Endodermal cell (in vitro differentiated cells): ENCODE measurements around the gene HDAC4. TPM values are rescaled to one million over a fixed set of nuclear protein-coding genes. Genes with fewer than 3 reads are reported as not detected.

ENCODE experiments used
- DNase-seq: peaks from one replicate; pipeline ENCODE4 v3.0.0-alpha.2; 2017
- H3K27ac ChIP-seq: 2 replicates; pipeline ENCODE4 v1.5.1; 2013; ENCODE audit warnings: mild to moderate bottlenecking, low read depth, low read length, moderate library complexity
- H3K27me3 ChIP-seq: 2 replicates; pipeline ENCODE4 v1.6.1; 2013; ENCODE audit warnings: mild to moderate bottlenecking, low read length, moderate library complexity; ENCODE audit not compliant: insufficient read depth, control insufficient read depth, poor library complexity, severe bottlenecking
- H3K36me3 ChIP-seq: 2 replicates; pipeline ENCODE4 v1.7.0; 2013; ENCODE audit warnings: mild to moderate bottlenecking, low read length, moderate library complexity; ENCODE audit not compliant: control insufficient read depth, insufficient read depth
- H3K4me1 ChIP-seq: one replicate; pipeline ENCODE4 v1.7.0; 2013; ENCODE audit warnings: low read length; ENCODE audit not compliant: control insufficient read depth, insufficient read depth
- H3K4me3 ChIP-seq: 2 replicates; pipeline ENCODE4 v1.5.1; 2013; ENCODE audit warnings: mild to moderate bottlenecking, low read length, moderate library complexity
- H3K9ac ChIP-seq: 2 replicates; pipeline ENCODE4 v1.6.1; 2013; ENCODE audit warnings: mild to moderate bottlenecking, low read length, moderate library complexity; ENCODE audit not compliant: poor library complexity, severe bottlenecking; ENCODE audit errors: extremely low read depth
- H3K9me3 ChIP-seq: 2 replicates; pipeline ENCODE4 v1.6.1; 2013; ENCODE audit warnings: mild to moderate bottlenecking, low read length, moderate library complexity; ENCODE audit not compliant: control insufficient read depth
- H3K27ac Mint-ChIP-seq: 2 replicates; pipeline ENCODE4 v1.8.0; 2020; ENCODE audit warnings: mixed read lengths
- H3K27me3 Mint-ChIP-seq: 2 replicates; pipeline ENCODE4 v1.8.0; 2021; ENCODE audit warnings: mild to moderate bottlenecking, mixed read lengths; ENCODE audit not compliant: insufficient read depth
- H3K36me3 Mint-ChIP-seq: 2 replicates; pipeline ENCODE4 v1.8.0; 2020; ENCODE audit warnings: low read depth, mixed read lengths
- H3K4me1 Mint-ChIP-seq: 2 replicates; pipeline ENCODE4 v1.8.0; 2020; ENCODE audit warnings: mixed read lengths
- H3K4me3 Mint-ChIP-seq: 2 replicates; pipeline ENCODE4 v1.8.0; 2020; ENCODE audit warnings: mild to moderate bottlenecking, moderate library complexity, mixed read lengths
- H3K9me3 Mint-ChIP-seq: 2 replicates; pipeline ENCODE4 v1.8.0; 2020; ENCODE audit warnings: mild to moderate bottlenecking, mixed read lengths
- WGBS, 2 experiments: methylation state at CpG; one replicate each; pipeline versions ENCODE4 v1.1.5 to v1.1.7; 2013; ENCODE audit warnings: missing lambda C conversion rate in 2 of 2, mixed read lengths in 1 of 2; ENCODE audit not compliant: insufficient coverage in 1 of 2, insufficient read length in 1 of 2; 5-methylcytosine and 5-hydroxymethylcytosine counted together
- total RNA-seq, 2 donors: library from RNA; stranded (reverse); fragmentation: NEBNext Ultra II Directional in 1 of 2; extraction: Animal tissue kit (Norgen Biotek cat#: 25700) in 1 of 2; gene quantifications; 2 replicates in 1 of 2; 3 replicates in 1 of 2; pipeline ENCODE4 v1.2.1, GENCODE V29; 2021
- TF ChIP-seq, protein P1 (sequence below): fragments of 200-600 bp; sonication (generic); conservative IDR thresholded peaks from 2 replicates; pipeline ENCODE4 v1.5.0; 2021; ENCODE audit warnings: antibody characterized with exemption, mild to moderate bottlenecking

The HDAC4 gene
- total RNA-seq, 2 donors from 2014 or later, result 45.7 to 51.2 TPM

GRCh38 chr2:239037559-239037910 is 363.3 kb downstream of the HDAC4 start:
- no peaks in the 10 kb centered on the region for H3K27me3 ChIP-seq
- no peaks in the 10 kb centered on the region for H3K9me3 Mint-ChIP-seq
- H3K27ac ChIP-seq, result no peak overlapping the region
- WGBS, 2 experiments, result 89 to 91% methylated on average over 16 of the region's 16 CpGs
- DNase-seq, result no peak
- H3K27me3 Mint-ChIP-seq, result no peaks in the 10 kb centered on the region
- H3K27ac Mint-ChIP-seq, result no peak overlapping the region
- H3K4me3 Mint-ChIP-seq, result no peak overlapping the region
- no peak overlapping the region for H3K4me3 ChIP-seq
- no peaks in the 10 kb centered on the region for H3K36me3 Mint-ChIP-seq
- no peaks in the 10 kb centered on the region for H3K4me1 Mint-ChIP-seq
- H3K36me3 ChIP-seq, result no peaks in the 10 kb centered on the region
- no peaks in the 10 kb centered on the region for H3K4me1 ChIP-seq
- no peak overlapping the region for H3K9ac ChIP-seq
- TF ChIP-seq, protein P1, sequence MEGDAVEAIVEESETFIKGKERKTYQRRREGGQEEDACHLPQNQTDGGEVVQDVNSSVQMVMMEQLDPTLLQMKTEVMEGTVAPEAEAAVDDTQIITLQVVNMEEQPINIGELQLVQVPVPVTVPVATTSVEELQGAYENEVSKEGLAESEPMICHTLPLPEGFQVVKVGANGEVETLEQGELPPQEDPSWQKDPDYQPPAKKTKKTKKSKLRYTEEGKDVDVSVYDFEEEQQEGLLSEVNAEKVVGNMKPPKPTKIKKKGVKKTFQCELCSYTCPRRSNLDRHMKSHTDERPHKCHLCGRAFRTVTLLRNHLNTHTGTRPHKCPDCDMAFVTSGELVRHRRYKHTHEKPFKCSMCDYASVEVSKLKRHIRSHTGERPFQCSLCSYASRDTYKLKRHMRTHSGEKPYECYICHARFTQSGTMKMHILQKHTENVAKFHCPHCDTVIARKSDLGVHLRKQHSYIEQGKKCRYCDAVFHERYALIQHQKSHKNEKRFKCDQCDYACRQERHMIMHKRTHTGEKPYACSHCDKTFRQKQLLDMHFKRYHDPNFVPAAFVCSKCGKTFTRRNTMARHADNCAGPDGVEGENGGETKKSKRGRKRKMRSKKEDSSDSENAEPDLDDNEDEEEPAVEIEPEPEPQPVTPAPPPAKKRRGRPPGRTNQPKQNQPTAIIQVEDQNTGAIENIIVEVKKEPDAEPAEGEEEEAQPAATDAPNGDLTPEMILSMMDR, result no peak
- no peaks in the 10 kb centered on the region for H3K9me3 ChIP-seq

GRCh38 chr2:239036819-239037558 is 363.8 kb downstream of the HDAC4 start:
- no peaks in the 10 kb centered on the region for H3K4me1 Mint-ChIP-seq
- Histone ChIP-seq H3K27ac (no peak overlapping the region), H3K36me3 (no peaks in the 10 kb centered on the region), H3K4me1 (no peaks in the 10 kb centered on the region), H3K4me3 (no peak overlapping the region), H3K27me3 (no peaks in the 10 kb centered on the region), H3K9ac (no peak overlapping the region), H3K9me3 (no peaks in the 10 kb centered on the region)
- no peak overlapping the region for H3K4me3 Mint-ChIP-seq
- 91 to 95% methylated on average over 17 to 21 of the region's 21 CpGs for WGBS, 2 experiments
- no peaks in the 10 kb centered on the region for H3K27me3 Mint-ChIP-seq
- no peaks in the 10 kb centered on the region for H3K36me3 Mint-ChIP-seq
- TF ChIP-seq, protein P1, result no peak
- no peak overlapping the region for H3K27ac Mint-ChIP-seq
- no peaks in the 10 kb centered on the region for H3K9me3 Mint-ChIP-seq
- DNase-seq, result no peak

DNA sequence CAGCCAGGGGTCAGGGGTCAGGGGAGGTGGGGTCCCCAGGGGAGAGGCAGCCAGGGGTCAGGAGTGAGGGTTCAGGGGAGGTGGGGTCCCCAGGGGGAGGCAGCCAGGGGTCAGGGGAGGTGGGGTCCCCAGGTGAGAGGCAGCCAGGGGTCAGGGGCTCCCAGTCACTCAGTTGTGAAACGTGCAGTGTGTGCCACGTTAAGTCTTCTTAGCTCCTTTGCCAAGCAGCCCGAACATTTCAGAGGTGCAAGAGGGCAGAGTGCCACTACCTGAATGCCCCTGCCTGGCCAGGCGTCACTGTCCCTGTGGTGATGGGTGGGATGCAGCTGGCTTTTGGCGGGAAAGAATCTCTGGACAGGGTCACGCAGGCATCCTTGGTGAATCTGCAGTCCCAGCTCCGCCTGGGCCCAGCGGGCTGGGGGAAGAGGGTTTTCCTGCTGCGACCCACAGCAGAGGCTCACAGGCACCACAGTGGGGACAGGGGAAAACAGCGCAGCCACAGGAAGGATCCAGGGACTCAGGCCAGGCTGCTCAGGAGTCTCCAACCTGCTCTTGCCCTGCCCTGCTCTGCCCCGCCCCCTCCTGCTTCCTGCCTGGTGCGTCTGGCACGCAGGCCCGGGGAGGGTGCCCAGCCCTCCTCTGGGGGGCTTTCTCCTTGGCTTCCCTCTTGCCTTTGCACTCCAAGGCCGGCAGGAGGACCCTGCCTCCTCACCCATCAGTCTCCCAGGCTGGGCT is 364.7 kb downstream of the HDAC4 start:
- Histone ChIP-seq H3K9ac (no peak overlapping the region), H3K36me3 (no peaks in the 10 kb centered on the region), H3K27me3 (no peaks in the 10 kb centered on the region), H3K4me3 (no peak overlapping the region), H3K4me1 (no peaks in the 10 kb centered on the region), H3K9me3 (no peaks in the 10 kb centered on the region), H3K27ac (no peak overlapping the region)
- TF ChIP-seq, protein P1, result no peak
- Mint-ChIP-seq H3K9me3 (no peaks in the 10 kb centered on the region), H3K36me3 (no peaks in the 10 kb centered on the region), H3K4me3 (no peak overlapping the region), H3K27ac (no peak overlapping the region), H3K4me1 (no peaks in the 10 kb centered on the region), H3K27me3 (no peaks in the 10 kb centered on the region)
- 85 to 89% methylated on average over 12 to 15 of the region's 15 CpGs for WGBS, 2 experiments
- peak; percentile 80 for DNase-seq
